DMS153 treated with DMSO at 0.1 percent for 48 hours (cell line): ENCODE measurements around the gene GPC5.

Source experiments
- DNase-seq: peaks from one replicate; lab custom pipeline; 2025; ENCODE audit not compliant: unreplicated experiment; lab: John Stamatoyannopoulos, UW

Gene GPC5

GRCh38 chr13:91533354-91533753, 134.9 kb downstream of the GPC5 start:
- DNase-seq, result no peak

- DNase-seq, result no peak
Observed at GRCh38 chr13:91534996-91535395, 136.6 kb downstream of the GPC5 start.

- DNase-seq, result no peak
Observed at GRCh38 chr13:91537376-91537775, 139.0 kb downstream of the GPC5 start.

GRCh38 chr13:91539286-91540157, 141.1 kb downstream of the GPC5 start:
- no peak for DNase-seq

- no peak for DNase-seq
Observed at GRCh38 chr13:91540158-91540736, 141.8 kb downstream of the GPC5 start.

- no peak for DNase-seq
Observed at GRCh38 chr13:91544723-91545122, 146.3 kb downstream of the GPC5 start.

- no peak for DNase-seq
Observed at GRCh38 chr13:91546900-91547299, 148.5 kb downstream of the GPC5 start.

- no peak for DNase-seq
Observed at GRCh38 chr13:91553584-91553983, 155.2 kb downstream of the GPC5 start.

- DNase-seq, result no peak
Observed at GRCh38 chr13:91554101-91554500, 155.7 kb downstream of the GPC5 start.

- no peak for DNase-seq
Observed at GRCh38 chr13:91557328-91558090, 159.1 kb downstream of the GPC5 start.

- no peak for DNase-seq
Observed at GRCh38 chr13:91563799-91564198, 165.4 kb downstream of the GPC5 start.

- no peak for DNase-seq
Observed at GRCh38 chr13:91564396-91564795, 166.0 kb downstream of the GPC5 start.

GRCh38 chr13:91565296-91565695, 166.9 kb downstream of the GPC5 start:
- DNase-seq, result no peak

- no peak for DNase-seq
Observed at GRCh38 chr13:91567485-91568207, 169.2 kb downstream of the GPC5 start.

GRCh38 chr13:91571681-91572080, 173.3 kb downstream of the GPC5 start:
- no peak for DNase-seq

GRCh38 chr13:91572439-91572838, 174.0 kb downstream of the GPC5 start:
- no peak for DNase-seq

GRCh38 chr13:91572944-91573598, 174.7 kb downstream of the GPC5 start:
- no peak for DNase-seq

- DNase-seq, result no peak
Observed at GRCh38 chr13:91574766-91575165, 176.3 kb downstream of the GPC5 start.

- no peak for DNase-seq
Observed at GRCh38 chr13:91576590-91576989, 178.2 kb downstream of the GPC5 start.

GRCh38 chr13:91579320-91579719, 180.9 kb downstream of the GPC5 start:
- DNase-seq, result no peak

GRCh38 chr13:91580749-91581148, 182.3 kb downstream of the GPC5 start:
- DNase-seq, result no peak
